ENCODE data around the gene BCL2. TPM values are rescaled to one million over a fixed set of nuclear protein-coding genes. Genes with fewer than 3 reads are reported as not detected.
"Not testable (repeated sequence)": the region's sequence is repeated elsewhere in the genome, so short reads cannot be mapped to it uniquely, and the experiment has no call there.

BCL2 gene
- total RNA-seq, 1 donor from 2014 or later = 14.1 TPM

GRCh38 chr18:63240531-63241316 is 78.8 kb downstream of the BCL2 start:
- H3K4me1 Mint-ChIP-seq = peaks cover 47% of the 10 kb centered on the region
- no peak for TF ChIP-seq CTCF (conservative IDR thresholded peaks at IDR 0.05)
- no peaks in the 10 kb centered on the region for H3K27me3 Mint-ChIP-seq (ENCODE audit: low read depth)
- no peaks in the 10 kb centered on the region for H3K36me3 Mint-ChIP-seq (ENCODE audit: low read depth)
- H3K27ac Mint-ChIP-seq (ENCODE audit: unreplicated experiment) = no peak overlapping the region
- peaks cover under 1% of the 10 kb centered on the region for H3K9me3 Mint-ChIP-seq
- DNase-seq (ENCODE audit: low read depth, low spot score) = no peak
- no peak overlapping the region for H3K4me3 Mint-ChIP-seq

DNA sequence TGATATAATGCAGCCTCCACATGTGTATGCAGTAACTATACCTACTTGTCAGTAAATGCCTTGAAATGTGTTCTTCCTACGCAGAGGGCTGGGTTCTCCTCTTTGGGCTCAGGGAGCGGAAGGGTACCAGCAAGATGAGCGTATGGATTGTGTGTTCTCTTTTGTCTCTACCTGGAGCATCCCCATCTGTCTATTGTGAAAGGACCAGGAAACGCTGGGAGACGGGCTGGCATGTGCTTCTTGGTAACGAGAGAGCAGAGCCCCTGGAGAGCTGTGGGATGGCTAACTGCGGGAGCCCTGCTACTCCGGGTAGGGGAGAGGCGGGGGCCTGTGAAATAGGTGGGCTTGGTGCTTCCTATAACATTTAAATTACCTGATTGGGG is 80.9 kb downstream of the BCL2 start:
- DNase-seq (ENCODE audit: low read depth, low spot score) = no peak
- Mint-ChIP-seq H3K9me3 (no peaks in the 10 kb centered on the region), H3K4me1 (peaks cover 36% of the 10 kb centered on the region), H3K27ac (ENCODE audit: unreplicated experiment) (peak overlapping the region; percentile 92), H3K27me3 (ENCODE audit: low read depth) (no peaks in the 10 kb centered on the region), H3K36me3 (ENCODE audit: low read depth) (no peaks in the 10 kb centered on the region), H3K4me3 (peak overlapping the region; percentile 1)
- TF ChIP-seq CTCF (conservative IDR thresholded peaks at IDR 0.05) = no peak

DNA sequence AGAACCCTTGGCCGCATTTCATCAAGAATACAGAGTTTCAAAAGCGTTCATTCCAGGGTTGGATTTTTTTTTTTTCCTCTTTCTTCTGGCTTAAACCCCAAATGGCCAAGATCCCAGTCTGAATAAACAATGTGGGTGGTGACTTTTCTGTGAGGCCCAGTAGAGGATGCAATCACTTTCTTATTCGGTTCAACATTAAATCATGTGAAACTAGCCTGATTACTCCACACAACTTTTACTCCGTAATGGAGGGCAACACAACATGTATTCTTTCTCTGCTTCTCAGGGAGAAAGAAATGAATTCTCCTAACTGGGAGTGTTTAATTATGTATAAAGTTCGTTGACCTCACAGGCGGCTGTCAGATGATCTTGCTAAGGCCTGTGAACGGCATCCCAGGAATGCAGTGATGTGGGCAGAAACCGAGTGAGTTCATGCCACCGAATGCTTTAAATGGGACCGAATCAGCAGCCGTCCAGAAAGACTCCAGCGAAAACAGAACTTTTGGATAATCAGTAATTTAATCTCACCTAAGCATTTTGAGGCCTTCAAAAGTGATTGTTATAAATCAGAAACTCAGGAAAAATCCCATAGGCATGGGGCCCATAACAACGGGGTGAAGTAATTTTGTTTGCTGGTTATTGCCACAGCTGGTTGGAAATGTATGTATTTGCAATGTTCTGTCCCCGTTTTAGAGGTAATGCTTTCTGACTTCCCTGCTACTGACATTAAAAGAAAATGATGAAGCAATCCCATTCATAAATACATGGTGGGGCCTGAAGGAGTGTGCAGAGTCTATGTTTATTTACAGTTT is 81.5 kb downstream of the BCL2 start:
- no peaks in the 10 kb centered on the region for H3K9me3 Mint-ChIP-seq
- H3K27ac Mint-ChIP-seq (ENCODE audit: unreplicated experiment) = peak overlapping the region; percentile 92
- H3K4me1 Mint-ChIP-seq = peaks cover 35% of the 10 kb centered on the region

GRCh38 chr18:63236921-63237846 is 82.4 kb downstream of the BCL2 start:
- peaks cover 33% of the 10 kb centered on the region for H3K4me1 Mint-ChIP-seq
- H3K27ac Mint-ChIP-seq (ENCODE audit: unreplicated experiment) = peak overlapping the region; percentile 89
- H3K4me3 Mint-ChIP-seq = no peak overlapping the region
- TF ChIP-seq CTCF (conservative IDR thresholded peaks at IDR 0.05) = no peak
- H3K9me3 Mint-ChIP-seq = no peaks in the 10 kb centered on the region
- DNase-seq (ENCODE audit: low read depth, low spot score) = no peak
- H3K27me3 Mint-ChIP-seq (ENCODE audit: low read depth) = no peaks in the 10 kb centered on the region
- no peaks in the 10 kb centered on the region for H3K36me3 Mint-ChIP-seq (ENCODE audit: low read depth)

More for the DNA sequence above, 81.5 kb downstream of the BCL2 start:
- Mint-ChIP-seq H3K27me3 (ENCODE audit: low read depth) (no peaks in the 10 kb centered on the region), H3K4me3 (peak overlapping the region; percentile 3), H3K36me3 (ENCODE audit: low read depth) (no peaks in the 10 kb centered on the region)
- DNase-seq (ENCODE audit: low read depth, low spot score) = peak; percentile 8
- TF ChIP-seq CTCF (conservative IDR thresholded peaks at IDR 0.05) = no peak

- Mint-ChIP-seq H3K27ac (ENCODE audit: unreplicated experiment) (no peak overlapping the region), H3K9me3 (no peaks in the 10 kb centered on the region), H3K27me3 (ENCODE audit: low read depth) (no peaks in the 10 kb centered on the region), H3K36me3 (ENCODE audit: low read depth) (no peaks in the 10 kb centered on the region), H3K4me3 (no peak overlapping the region), H3K4me1 (peaks cover 33% of the 10 kb centered on the region)
- no peak for DNase-seq (ENCODE audit: low read depth, low spot score)
- TF ChIP-seq CTCF (conservative IDR thresholded peaks at IDR 0.05) = no peak
These were observed 83.2 kb downstream of the BCL2 start for GRCh38 chr18:63236406-63236805.

DNA sequence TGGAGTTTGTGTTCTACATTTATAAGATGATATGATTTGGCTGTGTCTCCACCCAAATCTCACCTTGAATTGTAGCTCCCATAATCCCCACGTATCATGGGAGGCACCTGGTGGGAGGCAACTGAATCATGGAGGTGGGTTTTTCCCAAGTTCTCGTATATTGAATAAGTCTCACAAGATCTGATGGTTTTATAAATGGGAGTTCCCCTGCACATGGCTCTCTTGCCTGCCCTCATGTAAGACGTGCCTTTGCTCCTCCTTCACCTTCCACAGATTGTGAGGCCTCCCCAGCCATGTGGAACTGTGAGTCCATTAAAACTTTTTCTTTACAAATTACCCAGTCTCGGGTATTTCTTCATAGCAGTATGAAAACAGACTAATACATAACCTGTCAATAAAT is 83.6 kb downstream of the BCL2 start:
- DNase-seq (ENCODE audit: low read depth, low spot score); H3K9me3 Mint-ChIP-seq; H3K36me3 Mint-ChIP-seq (ENCODE audit: low read depth); H3K27ac Mint-ChIP-seq (ENCODE audit: unreplicated experiment); H3K27me3 Mint-ChIP-seq (ENCODE audit: low read depth); H3K4me3 Mint-ChIP-seq: not testable (repeated sequence)
- H3K4me1 Mint-ChIP-seq = peaks cover 33% of the 10 kb centered on the region
